Ovary (tissue), 9 donors: ENCODE results near the gene BCAS1. TPM values are rescaled to one million over a fixed set of nuclear protein-coding genes. Genes with fewer than 3 reads are reported as not detected.

Experiments
- DNase-seq, 5 donors: peaks; one replicate each; pipeline ENCODE4 v3.0.0-alpha.2; 2019 to 2020
- H3K27ac ChIP-seq, 2 donors: fragments of 200-600 bp; one replicate each; pipeline versions ENCODE4 v1.5.1 to v1.8.0; 2019 to 2022
- H3K27me3 ChIP-seq: fragments of 200-600 bp; one replicate; pipeline ENCODE4 v1.8.0; 2022
- H3K36me3 ChIP-seq: fragments of 200-600 bp; sonication (generic); one replicate; pipeline ENCODE4 v1.5.1; 2019
- H3K4me1 ChIP-seq: one replicate; pipeline ENCODE4 v1.8.1; 2013; ENCODE audit warnings: mild to moderate bottlenecking, moderate library complexity; ENCODE audit not compliant: insufficient read depth
- H3K4me3 ChIP-seq: fragments of 200-600 bp; sonication (generic); one replicate; pipeline ENCODE4 v1.5.1; 2017
- H3K9me3 ChIP-seq, 2 donors: fragments of 200-600 bp in 1 of 2; sonication (generic) in 1 of 2; one replicate each; pipeline versions ENCODE4 v1.5.1 to v1.8.1; 2013 to 2019; ENCODE audit warnings: mild to moderate bottlenecking in 1 of 2, moderate library complexity in 1 of 2
- EP300 ChIP-seq: sonication (generic); formaldehyde crosslinking; IDR thresholded peaks from one replicate; pipeline ENCODE4 v1.6.1; 2017; ENCODE audit warnings: antibody characterized with exemption
- POLR2A ChIP-seq: fragments of 450-650 bp; IDR thresholded peaks from one replicate; pipeline ENCODE4 v1.6.1; 2017; ENCODE audit warnings: antibody characterized with exemption, mild to moderate bottlenecking, moderate library complexity
- WGBS, 3 donors: extraction: QIAGEN DNeasy Blood & Tissue Kit in 1 of 3; methylation state at CpG; one replicate each; pipeline versions ENCODE4 v1.1.5 to v1.1.7; 2013 to 2017; 5-methylcytosine and 5-hydroxymethylcytosine counted together
- intact Hi-C, 4 donors: fragments of 100-400 bp; cut with DNase I; formaldehyde crosslinking; loops; one replicate each; pipeline versions ENCODE4 v1.11.0 to v1.15.1; 2022 to 2023
- polyA plus RNA-seq, 2 donors: library from polyadenylated mRNA; stranded (reverse); fragments of 200-250 nt in 1 of 2; fragments of 350-450 nt in 1 of 2; fragmentation: Illumina TruSeq in 1 of 2; extraction: RNeasy Lipid Tissue Mini Kit (QIAGEN cat#74804) in 1 of 2; gene quantifications; one replicate each; pipeline ENCODE4 v1.2.3, GENCODE V29; 2013 to 2014
- total RNA-seq, 7 donors: library from RNA; depleted of rRNA in 2 of 7; stranded (reverse); fragments of >200 nt in 2 of 7; fragmentation: NEBNext Ultra II Directional in 3 of 7; extraction: Animal tissue kit (Norgen Biotek cat#: 25700) in 3 of 7; gene quantifications; one replicate each; pipeline versions ENCODE4 v1.1.0 to v1.2.4, GENCODE V29; 2016 to 2023
- TF ChIP-seq, protein P1 (sequence below), 3 donors: fragments of 450-650 bp in 2 of 3; fragments of 200-600 bp in 1 of 3; IDR thresholded peaks; one replicate each; pipeline versions ENCODE4 v1.5.1 to v1.8.0; 2016 to 2022; ENCODE audit warnings: antibody characterized with exemption in 3 of 3, mild to moderate bottlenecking in 1 of 3
- donor health status: DM: no; HTN: no; CAD: no; lungs with moderate emphysema.
- donor health status: DM: no; HTN: no; CAD: no.
- donor health status: Bipolar disorder and iron deficiency.
- donor health status: DM: yes; HTN: yes; CAD: no.
- donor health status: DM: no; HTN: no; CAD: no.
- donor health status: DM: yes; HTN: yes; CAD: no.

BCAS1 gene
- total and polyA plus RNA-seq, 9 donors, result 0.13 to 0.92 (median 0.51) TPM; not detected in 2

DNA sequence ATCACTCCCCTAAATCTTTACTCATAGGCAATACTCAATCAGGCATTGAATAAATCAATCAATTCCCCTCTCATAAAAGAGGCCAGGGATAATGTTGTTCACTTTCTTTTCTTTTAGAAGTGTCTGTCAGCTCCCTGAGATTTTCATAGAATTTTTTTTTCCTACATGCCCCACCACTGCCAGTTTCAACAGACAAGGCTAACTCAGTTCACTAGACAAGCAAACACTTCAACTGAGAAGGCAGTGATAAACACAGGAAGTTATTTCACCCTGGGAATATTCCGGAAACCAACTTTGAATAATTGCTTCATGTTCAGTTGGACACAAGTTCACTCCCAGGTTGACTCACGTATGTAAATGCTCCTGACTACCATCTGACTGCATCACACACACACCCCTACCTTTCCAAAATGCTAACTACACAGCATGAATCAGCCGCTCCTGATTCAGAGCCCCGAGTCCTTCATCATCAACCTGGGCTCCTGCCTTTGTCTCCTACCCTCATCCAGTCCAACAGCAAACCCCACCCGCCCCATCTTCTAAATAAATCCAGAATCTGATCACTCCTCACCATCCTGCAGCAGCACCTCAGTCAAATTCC lies 143.9 kb downstream of the BCAS1 start:
- Histone ChIP-seq H3K27ac (no peak overlapping the region), H3K27me3 (no peaks in the 10 kb centered on the region), H3K4me1 (no peaks in the 10 kb centered on the region), H3K36me3 (no peaks in the 10 kb centered on the region), H3K9me3 (no peaks in the 10 kb centered on the region), H3K4me3 (no peak overlapping the region)
- DNase-seq, result no peak
- 67 to 70% (median 68%) methylated on average over 5 of the region's 5 CpGs for WGBS, 3 donors
- no peak for TF ChIP-seq EP300
- TF ChIP-seq, protein P1, sequence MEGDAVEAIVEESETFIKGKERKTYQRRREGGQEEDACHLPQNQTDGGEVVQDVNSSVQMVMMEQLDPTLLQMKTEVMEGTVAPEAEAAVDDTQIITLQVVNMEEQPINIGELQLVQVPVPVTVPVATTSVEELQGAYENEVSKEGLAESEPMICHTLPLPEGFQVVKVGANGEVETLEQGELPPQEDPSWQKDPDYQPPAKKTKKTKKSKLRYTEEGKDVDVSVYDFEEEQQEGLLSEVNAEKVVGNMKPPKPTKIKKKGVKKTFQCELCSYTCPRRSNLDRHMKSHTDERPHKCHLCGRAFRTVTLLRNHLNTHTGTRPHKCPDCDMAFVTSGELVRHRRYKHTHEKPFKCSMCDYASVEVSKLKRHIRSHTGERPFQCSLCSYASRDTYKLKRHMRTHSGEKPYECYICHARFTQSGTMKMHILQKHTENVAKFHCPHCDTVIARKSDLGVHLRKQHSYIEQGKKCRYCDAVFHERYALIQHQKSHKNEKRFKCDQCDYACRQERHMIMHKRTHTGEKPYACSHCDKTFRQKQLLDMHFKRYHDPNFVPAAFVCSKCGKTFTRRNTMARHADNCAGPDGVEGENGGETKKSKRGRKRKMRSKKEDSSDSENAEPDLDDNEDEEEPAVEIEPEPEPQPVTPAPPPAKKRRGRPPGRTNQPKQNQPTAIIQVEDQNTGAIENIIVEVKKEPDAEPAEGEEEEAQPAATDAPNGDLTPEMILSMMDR (IDR thresholded peaks at IDR 0.05), result no peak
- no peak for TF ChIP-seq POLR2A
- intact Hi-C loops, result no loop called here

DNA sequence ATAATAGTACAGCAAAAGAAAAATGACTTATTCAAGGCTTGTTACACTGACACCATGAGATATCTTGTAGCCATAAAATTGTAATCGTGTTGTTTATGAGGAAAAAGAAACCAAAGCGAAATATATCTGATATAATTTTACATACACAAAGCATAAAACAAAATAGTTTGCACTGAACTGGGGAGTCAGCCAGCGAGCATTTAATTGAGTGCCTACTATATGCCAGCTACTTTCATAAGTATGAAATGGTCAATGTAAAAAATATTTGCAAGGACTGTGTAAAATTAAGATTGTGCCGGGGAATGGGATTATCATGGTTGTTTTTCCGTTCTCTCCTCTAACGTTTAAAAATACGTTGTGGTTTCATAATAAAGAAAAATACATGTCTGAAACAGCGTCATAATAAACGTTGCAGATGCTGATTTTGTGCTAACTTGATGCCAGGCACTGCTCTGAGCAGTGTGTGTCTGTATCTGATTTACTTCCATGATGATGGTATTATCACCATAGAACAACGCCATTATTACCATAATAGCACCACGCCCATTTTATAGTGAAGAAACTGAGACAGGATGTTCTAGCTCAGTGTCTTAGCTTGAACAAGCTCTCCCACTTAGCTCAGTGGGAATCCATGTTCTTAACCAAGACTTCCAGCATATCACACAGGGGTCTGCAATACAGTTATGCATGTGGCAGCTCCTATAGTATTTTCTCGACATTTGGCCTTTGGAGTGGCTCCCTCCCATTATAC lies 144.6 kb downstream of the BCAS1 start:
- Histone ChIP-seq H3K36me3 (no peaks in the 10 kb centered on the region), H3K27ac (no peak overlapping the region), H3K9me3 (no peaks in the 10 kb centered on the region), H3K4me1 (no peaks in the 10 kb centered on the region), H3K4me3 (no peak overlapping the region), H3K27me3 (no peaks in the 10 kb centered on the region)
- intact Hi-C loops, result no loop called here
- TF ChIP-seq POLR2A (no peak), EP300 (no peak)
- TF ChIP-seq, protein P1 (IDR thresholded peaks at IDR 0.05), result no peak
- DNase-seq, result no peak
- WGBS, 3 donors, result 83 to 86% (median 85%) methylated on average over 12 of the region's 12 CpGs

DNA sequence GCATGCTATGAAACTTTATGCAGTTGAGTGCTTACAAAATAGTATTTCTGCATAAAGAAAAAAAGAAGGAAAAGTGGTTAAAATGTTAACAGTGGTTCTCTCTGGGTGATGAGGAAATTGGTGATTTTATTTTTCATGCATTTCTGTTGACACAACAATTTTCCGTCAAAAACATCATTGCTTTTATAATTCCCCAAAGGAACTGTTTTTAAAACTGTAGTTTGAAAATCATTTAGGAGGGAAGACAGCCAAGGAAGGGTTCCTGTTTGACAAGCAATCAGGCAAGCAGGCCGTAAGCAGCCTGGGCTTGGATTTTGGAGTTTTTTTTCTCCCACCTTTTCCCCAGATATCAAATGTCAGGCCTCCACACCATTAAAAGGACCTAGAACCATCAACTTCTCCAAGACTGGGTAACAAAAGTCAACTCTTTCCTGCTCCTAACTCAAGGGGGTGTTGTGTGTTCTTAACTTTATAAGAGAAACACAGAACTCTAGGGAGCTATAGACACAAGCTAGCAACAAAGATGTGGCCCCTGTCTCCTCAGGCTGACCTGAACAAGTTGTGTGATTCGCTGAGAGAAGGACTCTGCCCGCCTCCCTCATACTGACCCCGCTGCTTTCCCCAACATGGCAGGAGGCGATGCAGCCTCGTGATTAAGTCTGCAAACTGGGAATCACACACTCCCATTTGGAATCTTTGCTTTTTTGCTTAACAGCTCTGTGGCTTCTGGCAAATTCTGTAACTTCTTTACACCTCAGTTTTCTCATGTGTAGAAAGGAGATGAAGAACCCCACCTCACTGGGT lies 146.6 kb downstream of the BCAS1 start:
- 74 to 77% (median 75%) methylated on average over 7 of the region's 7 CpGs for WGBS, 3 donors
- TF ChIP-seq, protein P1 (IDR thresholded peaks at IDR 0.05), result no peak
- TF ChIP-seq POLR2A, result no peak
- TF ChIP-seq EP300, result no peak

DNA sequence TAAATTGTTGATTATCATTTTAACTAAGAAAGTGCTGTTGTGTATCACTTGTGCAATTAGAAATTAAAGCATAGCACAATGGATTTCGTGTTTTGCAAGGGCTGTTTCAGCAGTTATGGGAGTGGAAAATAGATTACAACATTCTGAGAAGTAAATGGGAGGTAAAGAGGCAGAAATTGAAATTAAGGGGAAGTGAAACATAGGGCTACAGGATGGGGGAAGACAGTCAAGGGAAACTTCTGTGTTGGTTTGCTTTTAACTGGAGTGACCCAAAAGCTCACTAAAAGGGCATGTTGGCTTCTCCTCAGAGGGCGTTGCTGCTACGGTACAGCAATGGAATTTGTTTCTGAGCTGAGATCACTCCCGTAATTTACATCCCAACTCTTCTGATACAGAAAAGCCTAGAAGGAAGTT lies 147.5 kb downstream of the BCAS1 start:
- peak overlapping the region in 1 of 2 donors; percentile 56 for H3K27ac ChIP-seq
- no peak for DNase-seq

More for the DNA sequence above, 146.6 kb downstream of the BCAS1 start:
- H3K9me3 ChIP-seq, result no peaks in the 10 kb centered on the region
- no peak overlapping the region for H3K4me3 ChIP-seq
- H3K27ac ChIP-seq, result peak overlapping the region in 1 of 2 donors; percentile 50
- H3K27me3 ChIP-seq, result no peaks in the 10 kb centered on the region
- H3K36me3 ChIP-seq, result no peaks in the 10 kb centered on the region
- DNase-seq, result no peak
- intact Hi-C loops, result no loop called here
- H3K4me1 ChIP-seq, result no peaks in the 10 kb centered on the region

More for the DNA sequence above, 147.5 kb downstream of the BCAS1 start:
- no peaks in the 10 kb centered on the region for H3K4me1 ChIP-seq
- H3K36me3 ChIP-seq, result no peaks in the 10 kb centered on the region
- H3K9me3 ChIP-seq, result no peaks in the 10 kb centered on the region
- intact Hi-C loops, result no loop called here
- H3K27me3 ChIP-seq, result no peaks in the 10 kb centered on the region
- H3K4me3 ChIP-seq, result no peak overlapping the region
- 5 to 17% (median 13%) methylated on average over 4 of the region's 4 CpGs for WGBS, 3 donors
- TF ChIP-seq, protein P1 (IDR thresholded peaks at IDR 0.05), result no peak
- no peak for TF ChIP-seq EP300
